GM21360 (cell line): ENCODE data around the gene FAM110C.
"Not testable (repeated sequence)": the region's sequence is repeated elsewhere in the genome, so short reads cannot be mapped to it uniquely, and the experiment has no call there.

Experiments used
- ATAC-seq: cut with Tn5 transposase; IDR thresholded peaks from one replicate; pipeline ENCODE4 v1.9.1; 2021; ENCODE audit warnings: mild to moderate bottlenecking, moderate library complexity; ENCODE audit not compliant: unreplicated experiment

FAM110C gene, protein sequence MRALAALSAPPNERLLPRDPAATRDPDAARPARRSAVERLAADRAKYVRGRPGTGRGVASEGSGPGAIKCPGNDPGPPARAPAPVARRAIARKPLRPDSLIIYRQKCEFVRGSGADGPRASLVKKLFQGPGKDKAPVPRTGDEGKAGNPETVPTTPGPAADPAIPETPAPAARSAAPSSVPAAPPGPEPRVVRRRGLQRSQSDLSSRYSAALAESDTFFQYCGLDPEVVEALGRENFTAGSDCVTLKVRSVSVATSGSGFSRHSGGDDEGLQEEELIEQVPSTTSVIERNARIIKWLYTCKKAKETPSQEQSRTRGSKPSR

GRCh38 chr2:46471-47345 lies at the start of gene FAM110C:
Gene FAM110C (minus strand): TSS chr2:46505. CDS start chr2:46385, 120 bp downstream.
- no peak for ATAC-seq

GRCh38 chr2:92326-92725 lies 46.0 kb upstream of the FAM110C start:
- no peak for ATAC-seq

GRCh38 chr2:90645-91312 lies 44.5 kb upstream of the FAM110C start:
- ATAC-seq, result no peak

DNA sequence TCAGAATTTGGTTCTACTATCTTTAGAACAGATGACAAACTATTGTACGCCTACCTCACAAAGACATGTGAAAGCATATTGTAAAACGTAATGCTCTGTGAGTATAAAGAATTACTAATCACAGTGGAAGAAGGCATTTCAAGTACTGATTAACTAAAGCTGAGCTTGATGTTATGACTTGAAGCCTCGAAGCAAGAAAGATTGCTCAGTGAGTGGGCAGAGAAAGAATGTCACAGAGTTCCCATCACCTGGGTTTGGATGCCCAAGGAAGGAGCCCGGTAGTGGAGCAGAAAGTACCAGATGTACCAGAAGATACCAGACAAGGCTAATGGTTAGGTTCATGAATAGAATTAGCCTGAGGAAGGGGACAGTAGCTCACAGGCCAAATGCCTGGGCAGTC lies 39.5 kb upstream of the FAM110C start:
- no peak for ATAC-seq

DNA sequence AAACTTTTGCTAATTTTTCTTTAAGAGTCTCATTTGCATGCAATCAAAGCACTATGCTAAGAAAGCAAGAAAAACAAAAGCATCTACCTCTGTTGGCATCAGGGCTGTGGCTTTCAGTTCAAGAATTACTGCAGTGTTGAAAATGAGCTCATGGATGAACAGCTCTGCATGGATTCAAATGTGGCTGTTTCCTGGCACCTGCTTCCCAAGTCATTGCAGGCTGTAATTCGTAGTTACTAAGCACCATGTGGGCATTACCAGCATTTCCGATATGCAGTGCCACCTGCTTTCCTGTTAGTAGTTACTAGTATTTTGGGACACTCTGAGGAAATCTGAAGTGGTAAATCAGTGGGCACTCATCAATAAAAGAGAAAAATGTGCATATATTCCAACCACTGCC lies 37.8 kb upstream of the FAM110C start:
- no peak for ATAC-seq

- no peak for ATAC-seq
Observed at GRCh38 chr2:80971-81736, 34.8 kb upstream of the FAM110C start.

GRCh38 chr2:80378-80777 lies 34.1 kb upstream of the FAM110C start:
- ATAC-seq, result no peak

- no peak for ATAC-seq
Observed at GRCh38 chr2:71309-72035, 25.2 kb upstream of the FAM110C start.

DNA sequence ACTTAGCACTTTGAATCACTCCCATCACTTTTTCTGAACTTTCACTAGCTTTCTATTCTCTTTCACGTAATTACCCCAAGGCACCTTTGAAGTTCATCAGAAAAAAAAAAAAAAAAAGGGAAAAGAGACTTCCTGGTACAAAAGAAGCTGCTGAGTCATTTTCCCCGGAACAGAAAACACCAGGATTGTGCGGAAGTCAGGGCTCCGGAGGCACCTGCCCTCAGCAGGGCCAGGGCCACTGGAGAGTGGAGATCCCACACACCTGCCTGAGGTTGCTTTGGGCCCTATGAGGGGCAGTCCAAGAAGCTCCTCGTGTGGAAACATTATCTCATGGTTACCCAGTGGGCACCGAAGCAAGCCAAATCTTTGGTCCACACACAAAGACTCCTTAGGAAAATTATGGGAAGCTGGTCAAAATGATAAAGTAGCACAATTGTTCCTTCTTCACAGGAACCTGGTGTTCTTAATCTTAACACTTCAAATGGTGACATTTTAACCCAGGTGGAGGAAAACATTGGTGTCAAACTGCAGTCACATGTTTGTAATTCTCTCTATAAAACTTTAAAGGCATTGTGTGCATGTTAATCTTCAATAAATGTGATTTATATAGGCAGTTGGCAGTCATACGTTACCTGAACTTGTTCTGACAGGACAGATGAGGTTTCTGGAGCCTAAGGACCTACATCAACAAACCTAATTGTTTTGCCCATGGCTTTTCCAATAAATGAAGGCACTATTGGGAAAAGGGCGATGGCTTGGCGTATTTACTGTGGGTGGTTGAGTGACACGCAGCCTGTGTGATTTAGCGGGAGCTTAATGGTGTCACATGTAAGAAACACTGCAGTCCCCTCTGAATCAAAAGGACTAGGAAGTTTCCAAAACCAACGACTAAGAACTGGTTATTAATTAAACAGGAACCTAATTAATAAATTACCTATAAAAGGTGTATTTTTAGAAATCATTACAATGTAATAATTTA lies 23.4 kb upstream of the FAM110C start:
- no peak for ATAC-seq

GRCh38 chr2:68637-69036 lies 22.3 kb upstream of the FAM110C start:
- not testable (repeated sequence) for ATAC-seq

DNA sequence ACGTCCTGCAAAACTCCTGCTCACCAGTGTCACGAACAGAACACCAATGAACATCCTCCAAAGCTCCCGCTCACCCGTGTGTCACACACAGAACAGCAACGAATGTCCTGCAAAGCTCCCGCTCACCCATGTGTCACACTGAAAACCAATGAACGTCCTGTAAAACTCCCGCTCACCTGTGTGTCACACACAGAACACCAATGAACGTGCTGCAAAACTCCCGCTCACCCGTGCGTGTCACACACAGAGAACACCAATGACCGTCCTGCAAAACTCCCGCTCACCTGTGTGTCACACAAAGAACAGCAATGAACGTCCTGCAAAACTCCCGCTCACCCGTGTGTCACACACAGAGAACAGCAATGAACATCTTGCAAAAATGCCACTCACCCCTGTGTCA lies 20.5 kb upstream of the FAM110C start:
- no peak for ATAC-seq

GRCh38 chr2:65121-65520 lies 18.8 kb upstream of the FAM110C start:
- no peak for ATAC-seq

GRCh38 chr2:55587-56448 lies 9.5 kb upstream of the FAM110C start:
- no peak for ATAC-seq

GRCh38 chr2:51613-52012 lies 5.3 kb upstream of the FAM110C start:
- no peak for ATAC-seq

GRCh38 chr2:47737-48136 lies 1.4 kb upstream of the FAM110C start:
- no peak for ATAC-seq

DNA sequence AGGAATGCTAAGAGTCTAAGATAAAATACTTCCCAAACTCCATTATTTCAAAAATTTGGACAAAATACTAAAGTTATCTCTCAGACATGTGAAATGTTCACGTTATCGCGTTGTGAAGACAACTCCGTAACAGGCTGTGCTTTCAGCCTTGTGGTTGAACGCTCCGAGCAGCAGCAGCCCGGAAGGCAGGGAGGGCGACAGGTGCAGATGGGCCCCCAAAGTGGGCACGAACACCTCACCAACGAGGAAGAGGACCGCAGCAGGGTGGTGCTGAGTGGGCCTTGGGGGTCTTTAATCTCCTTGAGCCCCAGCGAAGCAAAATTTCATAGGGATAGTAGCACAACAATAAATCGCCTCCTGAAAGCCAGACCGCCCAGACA lies 1.0 kb upstream of the FAM110C start:
- ATAC-seq, result no peak

- ATAC-seq, result no peak
Observed at GRCh38 chr2:46131-46470, 204 bp downstream of the FAM110C start.
